Fibroblast of lung (primary cell): ENCODE results near the gene MTMR4. TPM values are rescaled to one million over a fixed set of nuclear protein-coding genes. Genes with fewer than 3 reads are reported as not detected.
A peak's percentile ranks its signal among the peaks of the same experiment; 100 is the strongest.

Source experiments
- DNase-seq, 2 donors: peaks; one replicate each; pipeline versions ENCODE4 v3.0.0 to v3.0.0-alpha.2; 2010; ENCODE audit warnings: low read depth in 2 of 2
- H2AFZ ChIP-seq: 2 replicates; pipeline ENCODE4 v1.5.1; 2012; ENCODE audit warnings: low read length, control low read depth, inconsistent platforms
- H3K27ac ChIP-seq: 2 replicates; pipeline ENCODE4 v1.5.1; 2011; ENCODE audit warnings: low read length, control low read depth; ENCODE audit not compliant: insufficient read depth
- H3K27me3 ChIP-seq: 2 replicates; pipeline ENCODE4 v1.5.1; 2011; ENCODE audit warnings: mild to moderate bottlenecking, low read length; ENCODE audit not compliant: control insufficient read depth, insufficient read depth
- H3K36me3 ChIP-seq: 2 replicates; pipeline ENCODE4 v1.5.1; 2011; ENCODE audit warnings: low read length; ENCODE audit not compliant: control insufficient read depth, insufficient read depth
- H3K4me1 ChIP-seq: 2 replicates; pipeline ENCODE4 v1.5.1; 2011; ENCODE audit warnings: low read length; ENCODE audit not compliant: control insufficient read depth, insufficient read depth; ENCODE audit errors: extremely low read depth
- H3K4me2 ChIP-seq: 2 replicates; pipeline ENCODE4 v1.5.1; 2011; ENCODE audit warnings: low read length, control low read depth; ENCODE audit not compliant: insufficient read depth; ENCODE audit errors: extremely low read depth
- H3K4me3 ChIP-seq, 4 experiments: fragments of 200-600 bp in 1 of 4; sonication (generic) in 1 of 4; replicated peaks in 1 of 4; 2 replicates each; pipeline ENCODE4 v1.5.1; 2011 to 2016; ENCODE audit warnings: low read length in 4 of 4, low read depth in 3 of 4, mild to moderate bottlenecking in 3 of 4, control low read depth in 2 of 4, inconsistent platforms in 1 of 4, mixed read lengths in 1 of 4; ENCODE audit not compliant: insufficient read depth in 1 of 4; ENCODE audit errors: control extremely low read depth in 1 of 4
- H3K79me2 ChIP-seq: 2 replicates; pipeline ENCODE4 v1.5.1; 2012; ENCODE audit warnings: mild to moderate bottlenecking, low read length, inconsistent platforms; ENCODE audit not compliant: control insufficient read depth, insufficient read depth
- H3K9ac ChIP-seq: 2 replicates; pipeline ENCODE4 v1.5.1; 2011; ENCODE audit warnings: mild to moderate bottlenecking, low read length, control low read depth; ENCODE audit not compliant: insufficient read depth
- H3K9me3 ChIP-seq: 2 replicates; pipeline ENCODE4 v1.5.1; 2012; ENCODE audit warnings: low read depth, low read length; ENCODE audit not compliant: control insufficient read depth, insufficient read depth
- H4K20me1 ChIP-seq: 2 replicates; pipeline ENCODE4 v1.5.1; 2011; ENCODE audit warnings: low read length; ENCODE audit not compliant: control insufficient read depth, insufficient read depth; ENCODE audit errors: extremely low read depth
- CTCF ChIP-seq, 2 donors: IDR thresholded peaks in 1 of 2; conservative IDR thresholded peaks in 1 of 2; 1 replicate in 1 of 2; 2 replicates in 1 of 2; pipeline ENCODE4 v1.5.1; 2011 to 2012; ENCODE audit warnings: low read length in 2 of 2, control low read depth in 1 of 2, inconsistent platforms in 1 of 2, low read depth in 1 of 2, mild to moderate bottlenecking in 1 of 2
- EZH2 ChIP-seq: IDR thresholded peaks from 2 replicates; pipeline ENCODE4 v1.5.1; 2012; ENCODE audit warnings: low read length, control low read depth, mild to moderate bottlenecking; ENCODE audit errors: missing control alignments
- polyA plus RNA-seq, 2 donors: library from polyadenylated mRNA; depleted of rRNA in 1 of 2; stranded (reverse) in 1 of 2; unstranded in 1 of 2; fragments of >200 nt; gene quantifications; 2 replicates each; pipeline ENCODE4 v1.2.1, GENCODE V29; 2011 to 2012; ENCODE audit warnings: missing spikeins in 1 of 2
- total RNA-seq: library from RNA; depleted of rRNA; stranded (reverse); fragments of >200 nt; gene quantifications from 2 replicates; pipeline ENCODE4 v1.2.1, GENCODE V29; 2014

Gene MTMR4
- total and polyA plus RNA-seq, 2 donors (not counting 1 experiment from before 2014, with no cell fraction given): 22.1 to 40.0 TPM

GRCh38 chr17:58534331-58534730, 19.9 kb upstream of the MTMR4 start:
- Histone ChIP-seq H3K36me3 (no peaks in the 10 kb centered on the region), H3K4me1 (peaks cover 10% of the 10 kb centered on the region), H2AFZ (no peak overlapping the region), H3K9me3 (no peaks in the 10 kb centered on the region), H3K4me3 (no peak overlapping the region), H3K27ac (no peak overlapping the region), H4K20me1 (no peaks in the 10 kb centered on the region), H3K27me3 (peaks cover 10% of the 10 kb centered on the region), H3K4me2 (no peak overlapping the region), H3K9ac (no peak overlapping the region), H3K79me2 (no peaks in the 10 kb centered on the region)
- DNase-seq: no peak
- TF ChIP-seq EZH2: no peak
- no peak for TF ChIP-seq CTCF (conservative IDR thresholded peaks at IDR 0.05 in 1 of 2, IDR thresholded peaks at IDR 0.05 in 1 of 2; ENCODE audit: low read depth in 1 of 2, low read length in 2 of 2)

- H3K4me2 ChIP-seq: no peak overlapping the region
- H3K4me1 ChIP-seq: peaks cover 10% of the 10 kb centered on the region
- H3K27me3 ChIP-seq: peaks cover 4% of the 10 kb centered on the region
- H3K9me3 ChIP-seq: no peaks in the 10 kb centered on the region
- no peak overlapping the region for H3K4me3 ChIP-seq
- no peak overlapping the region for H2AFZ ChIP-seq
- no peak overlapping the region for H3K27ac ChIP-seq
- no peak for TF ChIP-seq EZH2
- TF ChIP-seq CTCF (conservative IDR thresholded peaks at IDR 0.05 in 1 of 2, IDR thresholded peaks at IDR 0.05 in 1 of 2; ENCODE audit: low read depth in 1 of 2, low read length in 2 of 2): no peak
- no peak for DNase-seq
- H4K20me1 ChIP-seq: no peaks in the 10 kb centered on the region
- H3K36me3 ChIP-seq: no peaks in the 10 kb centered on the region
- H3K9ac ChIP-seq: no peak overlapping the region
- H3K79me2 ChIP-seq: no peaks in the 10 kb centered on the region
Measured at GRCh38 chr17:58533616-58534188, 19.3 kb upstream of the MTMR4 start.

GRCh38 chr17:58532555-58532951, 18.1 kb upstream of the MTMR4 start:
- Histone ChIP-seq H3K27me3 (peaks cover 2% of the 10 kb centered on the region), H3K4me1 (peaks cover 10% of the 10 kb centered on the region), H3K27ac (no peak overlapping the region), H3K9me3 (no peaks in the 10 kb centered on the region), H3K4me3 (peak overlapping the region in 2 of 4 experiments; percentile 43 to 57), H3K4me2 (peak overlapping the region; percentile 9), H4K20me1 (no peaks in the 10 kb centered on the region), H2AFZ (no peak overlapping the region), H3K79me2 (no peaks in the 10 kb centered on the region), H3K9ac (no peak overlapping the region), H3K36me3 (no peaks in the 10 kb centered on the region)
- no peak for DNase-seq
- TF ChIP-seq CTCF (conservative IDR thresholded peaks at IDR 0.05 in 1 of 2, IDR thresholded peaks at IDR 0.05 in 1 of 2; ENCODE audit: low read depth in 1 of 2, low read length in 2 of 2) (no peak), EZH2 (no peak)
